Measurements from ENCODE around the gene GPSM3. TPM values are rescaled to one million over a fixed set of nuclear protein-coding genes. Genes with fewer than 3 reads are reported as not detected.
"Not testable (repeated sequence)": the region's sequence is repeated elsewhere in the genome, so short reads cannot be mapped to it uniquely, and the experiment has no call there.

The GPSM3 gene
- total and polyA plus RNA-seq, 2 donors (not counting 1 experiment from before 2014, with no cell fraction given) = 2.3 to 7.0 TPM

DNA sequence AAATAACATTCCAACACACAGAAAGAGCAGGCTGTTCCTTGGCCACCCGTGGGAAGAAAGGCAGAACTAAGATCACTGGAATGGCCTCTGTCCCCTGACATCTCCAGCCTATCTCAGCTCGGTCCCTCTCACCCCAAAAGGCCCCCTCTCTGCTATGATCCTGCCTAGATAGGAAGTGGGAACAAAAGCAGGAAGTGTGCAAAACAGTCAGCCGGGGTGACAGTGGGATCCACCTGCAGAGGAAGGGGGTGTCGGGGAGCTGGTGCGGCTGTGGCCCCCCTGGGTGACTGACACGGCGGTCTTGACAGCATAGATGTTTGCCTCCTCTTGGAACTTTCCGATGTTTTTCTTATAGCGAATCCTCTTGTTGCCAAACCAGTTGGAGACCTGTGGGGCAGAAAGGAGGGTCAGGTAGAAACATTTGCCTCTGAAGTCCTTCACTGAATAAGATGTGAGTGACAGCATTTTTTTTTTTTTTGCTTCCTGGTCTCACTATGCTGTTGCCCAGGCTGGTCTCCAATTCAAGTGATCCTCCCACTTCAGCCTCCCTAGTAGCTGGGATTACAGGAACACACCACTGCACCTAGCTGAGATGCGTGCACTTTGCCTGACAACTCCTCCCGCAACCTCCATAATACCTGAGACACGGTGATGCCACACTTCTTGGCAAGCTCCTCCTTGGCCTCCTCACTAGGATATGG lies 5.3 kb downstream of the GPSM3 start:
- H3K9ac ChIP-seq (ENCODE audit: insufficient read depth, low read length) = no peak overlapping the region
- H3K79me2 ChIP-seq (ENCODE audit: control insufficient read depth, insufficient read depth, low read length) = peaks cover 20% of the 10 kb centered on the region
- H3K4me3 ChIP-seq (replicated peaks in 1 of 4; ENCODE audit: control extremely low read depth in 1 of 4, insufficient read depth in 1 of 4, low read depth in 3 of 4, low read length in 4 of 4) = no peak overlapping the region
- H3K9me3 ChIP-seq (ENCODE audit: control insufficient read depth, insufficient read depth, low read depth, low read length) = no peaks in the 10 kb centered on the region
- H3K36me3 ChIP-seq (ENCODE audit: control insufficient read depth, insufficient read depth, low read length) = peaks cover 12% of the 10 kb centered on the region
- peaks cover 6% of the 10 kb centered on the region for H3K4me1 ChIP-seq (ENCODE audit: control insufficient read depth, extremely low read depth, insufficient read depth, low read length)
- H3K27me3 ChIP-seq (ENCODE audit: control insufficient read depth, insufficient read depth, low read length) = no peaks in the 10 kb centered on the region
- DNase-seq (ENCODE audit: low read depth in 2 of 2) = no peak
- H3K4me2 ChIP-seq (ENCODE audit: extremely low read depth, insufficient read depth, low read length) = no peak overlapping the region
- H2AFZ ChIP-seq (ENCODE audit: low read length) = no peak overlapping the region
- H4K20me1 ChIP-seq (ENCODE audit: control insufficient read depth, extremely low read depth, insufficient read depth, low read length) = no peaks in the 10 kb centered on the region
- no peak overlapping the region for H3K27ac ChIP-seq (ENCODE audit: insufficient read depth, low read length)
- TF ChIP-seq EZH2 (IDR thresholded peaks at IDR 0.05; ENCODE audit: low read length, missing control alignments) = no peak

GRCh38 chr6:32186151-32186840 lies 6.1 kb downstream of the GPSM3 start:
- Histone ChIP-seq H3K79me2 (ENCODE audit: control insufficient read depth, insufficient read depth, low read length) (peaks cover 20% of the 10 kb centered on the region), H3K36me3 (ENCODE audit: control insufficient read depth, insufficient read depth, low read length) (peaks cover 12% of the 10 kb centered on the region), H3K27ac (ENCODE audit: insufficient read depth, low read length) (peak overlapping the region; percentile 57)
- H3K9ac ChIP-seq (ENCODE audit: insufficient read depth, low read length); H3K9me3 ChIP-seq (ENCODE audit: control insufficient read depth, insufficient read depth, low read depth, low read length); H3K4me2 ChIP-seq (ENCODE audit: extremely low read depth, insufficient read depth, low read length); H4K20me1 ChIP-seq (ENCODE audit: control insufficient read depth, extremely low read depth, insufficient read depth, low read length); H3K4me1 ChIP-seq (ENCODE audit: control insufficient read depth, extremely low read depth, insufficient read depth, low read length); H3K27me3 ChIP-seq (ENCODE audit: control insufficient read depth, insufficient read depth, low read length); H2AFZ ChIP-seq (ENCODE audit: low read length); DNase-seq (ENCODE audit: low read depth in 2 of 2); H3K4me3 ChIP-seq (replicated peaks in 1 of 4; ENCODE audit: control extremely low read depth in 1 of 4, insufficient read depth in 1 of 4, low read depth in 3 of 4, low read length in 4 of 4): not testable (repeated sequence)

DNA sequence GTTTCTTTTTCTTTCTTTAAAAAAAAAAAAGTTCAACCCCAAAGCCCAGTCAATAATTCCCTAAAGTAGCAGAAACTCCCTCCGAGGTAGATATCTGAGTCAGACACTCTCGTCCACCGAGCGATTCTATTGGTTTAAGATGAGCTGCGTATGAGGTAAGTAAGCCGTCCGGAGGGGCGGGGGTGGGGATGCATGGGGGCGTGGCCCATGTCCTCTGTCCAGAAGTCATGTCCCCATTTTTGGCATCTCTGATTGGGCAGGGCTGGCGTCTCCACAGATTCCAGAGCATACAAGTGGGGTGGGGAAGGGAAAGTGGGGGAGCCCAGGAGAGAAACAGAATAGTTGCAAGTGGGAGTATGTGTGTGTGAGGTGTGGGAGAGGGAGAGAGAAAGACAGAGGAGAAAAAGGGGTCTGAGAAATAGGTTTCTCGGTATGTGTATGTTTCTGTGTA lies 6.7 kb downstream of the GPSM3 start:
- not testable (repeated sequence) for H3K9ac ChIP-seq (ENCODE audit: insufficient read depth, low read length)
- peaks cover 15% of the 10 kb centered on the region for H3K36me3 ChIP-seq (ENCODE audit: control insufficient read depth, insufficient read depth, low read length)
- DNase-seq (ENCODE audit: low read depth in 2 of 2) = peak; percentile 88 to 90

GRCh38 chr6:32184084-32184640 lies 8.3 kb downstream of the GPSM3 start, which contains the start of gene AGER:
Gene AGER, minus strand, starts transcription at chr6:32184253. Its CDS starts 31 bp downstream, at chr6:32184222.
- H3K4me3 ChIP-seq (replicated peaks in 1 of 4; ENCODE audit: control extremely low read depth in 1 of 4, insufficient read depth in 1 of 4, low read depth in 3 of 4, low read length in 4 of 4) = no peak within 1 kb of the TSS
- no peak within 1 kb of the TSS for H3K4me2 ChIP-seq (ENCODE audit: extremely low read depth, insufficient read depth, low read length)
- H4K20me1 ChIP-seq (ENCODE audit: control insufficient read depth, extremely low read depth, insufficient read depth, low read length) = no peaks in the 10 kb centered on the region
- H2AFZ ChIP-seq (ENCODE audit: low read length) = no peak within 1 kb of the TSS
- H3K79me2 ChIP-seq (ENCODE audit: control insufficient read depth, insufficient read depth, low read length) = peaks cover 19% of the 10 kb centered on the region
- H3K9ac ChIP-seq (ENCODE audit: insufficient read depth, low read length) = no peak within 1 kb of the TSS
- peaks cover 5% of the 10 kb centered on the region for H3K4me1 ChIP-seq (ENCODE audit: control insufficient read depth, extremely low read depth, insufficient read depth, low read length)
- peaks cover 15% of the 10 kb centered on the region for H3K36me3 ChIP-seq (ENCODE audit: control insufficient read depth, insufficient read depth, low read length)
- no peaks in the 10 kb centered on the region for H3K9me3 ChIP-seq (ENCODE audit: control insufficient read depth, insufficient read depth, low read depth, low read length)
- DNase-seq (ENCODE audit: low read depth in 2 of 2) = no peak
- no peak for TF ChIP-seq EZH2 (IDR thresholded peaks at IDR 0.05; ENCODE audit: low read length, missing control alignments)
- TF ChIP-seq, protein P1, sequence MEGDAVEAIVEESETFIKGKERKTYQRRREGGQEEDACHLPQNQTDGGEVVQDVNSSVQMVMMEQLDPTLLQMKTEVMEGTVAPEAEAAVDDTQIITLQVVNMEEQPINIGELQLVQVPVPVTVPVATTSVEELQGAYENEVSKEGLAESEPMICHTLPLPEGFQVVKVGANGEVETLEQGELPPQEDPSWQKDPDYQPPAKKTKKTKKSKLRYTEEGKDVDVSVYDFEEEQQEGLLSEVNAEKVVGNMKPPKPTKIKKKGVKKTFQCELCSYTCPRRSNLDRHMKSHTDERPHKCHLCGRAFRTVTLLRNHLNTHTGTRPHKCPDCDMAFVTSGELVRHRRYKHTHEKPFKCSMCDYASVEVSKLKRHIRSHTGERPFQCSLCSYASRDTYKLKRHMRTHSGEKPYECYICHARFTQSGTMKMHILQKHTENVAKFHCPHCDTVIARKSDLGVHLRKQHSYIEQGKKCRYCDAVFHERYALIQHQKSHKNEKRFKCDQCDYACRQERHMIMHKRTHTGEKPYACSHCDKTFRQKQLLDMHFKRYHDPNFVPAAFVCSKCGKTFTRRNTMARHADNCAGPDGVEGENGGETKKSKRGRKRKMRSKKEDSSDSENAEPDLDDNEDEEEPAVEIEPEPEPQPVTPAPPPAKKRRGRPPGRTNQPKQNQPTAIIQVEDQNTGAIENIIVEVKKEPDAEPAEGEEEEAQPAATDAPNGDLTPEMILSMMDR (conservative IDR thresholded peaks at IDR 0.05 in 1 of 2, IDR thresholded peaks at IDR 0.05 in 1 of 2; ENCODE audit: low read depth in 1 of 2, low read length in 2 of 2) = no peak
- no peaks in the 10 kb centered on the region for H3K27me3 ChIP-seq (ENCODE audit: control insufficient read depth, insufficient read depth, low read length)
- H3K27ac ChIP-seq (ENCODE audit: insufficient read depth, low read length) = no peak within 1 kb of the TSS

More for the DNA sequence above, 6.7 kb downstream of the GPSM3 start:
- not testable (repeated sequence) for H3K4me2 ChIP-seq (ENCODE audit: extremely low read depth, insufficient read depth, low read length); H3K4me3 ChIP-seq (replicated peaks in 1 of 4; ENCODE audit: control extremely low read depth in 1 of 4, insufficient read depth in 1 of 4, low read depth in 3 of 4, low read length in 4 of 4); H3K27me3 ChIP-seq (ENCODE audit: control insufficient read depth, insufficient read depth, low read length); H3K9me3 ChIP-seq (ENCODE audit: control insufficient read depth, insufficient read depth, low read depth, low read length); H3K4me1 ChIP-seq (ENCODE audit: control insufficient read depth, extremely low read depth, insufficient read depth, low read length); H4K20me1 ChIP-seq (ENCODE audit: control insufficient read depth, extremely low read depth, insufficient read depth, low read length); H2AFZ ChIP-seq (ENCODE audit: low read length)
- H3K79me2 ChIP-seq (ENCODE audit: control insufficient read depth, insufficient read depth, low read length) = peaks cover 20% of the 10 kb centered on the region
- peak overlapping the region; percentile 57 for H3K27ac ChIP-seq (ENCODE audit: insufficient read depth, low read length)
